ENCODE data around the gene SLC43A2.

Gene SLC43A2

DNA sequence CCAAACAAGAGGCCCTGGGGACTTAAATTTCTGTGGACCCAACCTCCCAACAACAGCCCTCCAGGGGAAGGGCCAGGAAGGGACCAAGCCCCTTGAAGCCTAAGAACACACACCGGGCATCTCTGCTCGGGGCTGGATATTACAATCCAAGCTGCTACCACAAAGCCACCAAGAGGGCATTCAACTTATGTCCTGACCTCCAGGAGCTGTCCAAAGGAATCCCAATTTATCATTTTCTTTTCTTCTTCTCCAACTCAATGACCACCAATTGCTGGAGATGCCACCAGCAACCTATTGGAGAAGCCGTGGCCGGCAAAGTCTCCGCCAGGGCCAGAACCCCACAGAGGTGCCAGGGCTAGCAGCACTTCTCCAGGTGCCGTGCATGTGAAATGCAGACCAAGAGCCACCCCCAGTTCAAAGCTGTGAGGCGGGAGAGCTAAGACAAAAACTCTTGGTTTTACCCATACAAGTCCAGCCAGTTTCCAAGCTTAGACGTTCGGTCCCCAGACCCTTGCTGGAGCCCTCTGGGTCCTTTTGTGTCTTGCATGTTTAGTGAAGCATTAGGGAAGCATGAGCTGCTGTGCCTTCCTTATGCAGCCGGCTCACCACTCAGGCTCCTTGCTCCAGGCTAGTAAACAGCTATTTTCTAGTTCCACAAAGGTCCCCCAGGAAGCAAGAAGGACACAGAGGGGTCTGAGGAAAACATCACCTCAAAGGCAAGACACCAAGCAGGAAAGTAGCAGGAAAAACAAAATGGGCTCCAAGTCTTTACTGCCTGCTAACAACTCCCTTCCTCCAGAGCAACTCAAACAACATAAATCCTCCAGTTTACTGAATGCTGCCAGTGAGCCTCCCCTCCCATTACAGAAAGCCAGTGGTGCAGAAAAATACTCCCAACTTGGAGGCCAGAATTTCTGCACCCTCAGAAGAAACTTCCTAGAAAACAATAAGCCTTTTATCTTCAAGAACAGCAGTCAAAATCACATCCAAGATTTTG is 69.3 kb downstream of the SLC43A2 start:
- TF ChIP-seq, protein P1, sequence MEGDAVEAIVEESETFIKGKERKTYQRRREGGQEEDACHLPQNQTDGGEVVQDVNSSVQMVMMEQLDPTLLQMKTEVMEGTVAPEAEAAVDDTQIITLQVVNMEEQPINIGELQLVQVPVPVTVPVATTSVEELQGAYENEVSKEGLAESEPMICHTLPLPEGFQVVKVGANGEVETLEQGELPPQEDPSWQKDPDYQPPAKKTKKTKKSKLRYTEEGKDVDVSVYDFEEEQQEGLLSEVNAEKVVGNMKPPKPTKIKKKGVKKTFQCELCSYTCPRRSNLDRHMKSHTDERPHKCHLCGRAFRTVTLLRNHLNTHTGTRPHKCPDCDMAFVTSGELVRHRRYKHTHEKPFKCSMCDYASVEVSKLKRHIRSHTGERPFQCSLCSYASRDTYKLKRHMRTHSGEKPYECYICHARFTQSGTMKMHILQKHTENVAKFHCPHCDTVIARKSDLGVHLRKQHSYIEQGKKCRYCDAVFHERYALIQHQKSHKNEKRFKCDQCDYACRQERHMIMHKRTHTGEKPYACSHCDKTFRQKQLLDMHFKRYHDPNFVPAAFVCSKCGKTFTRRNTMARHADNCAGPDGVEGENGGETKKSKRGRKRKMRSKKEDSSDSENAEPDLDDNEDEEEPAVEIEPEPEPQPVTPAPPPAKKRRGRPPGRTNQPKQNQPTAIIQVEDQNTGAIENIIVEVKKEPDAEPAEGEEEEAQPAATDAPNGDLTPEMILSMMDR (IDR thresholded peaks at IDR 0.05) = no peak

DNA sequence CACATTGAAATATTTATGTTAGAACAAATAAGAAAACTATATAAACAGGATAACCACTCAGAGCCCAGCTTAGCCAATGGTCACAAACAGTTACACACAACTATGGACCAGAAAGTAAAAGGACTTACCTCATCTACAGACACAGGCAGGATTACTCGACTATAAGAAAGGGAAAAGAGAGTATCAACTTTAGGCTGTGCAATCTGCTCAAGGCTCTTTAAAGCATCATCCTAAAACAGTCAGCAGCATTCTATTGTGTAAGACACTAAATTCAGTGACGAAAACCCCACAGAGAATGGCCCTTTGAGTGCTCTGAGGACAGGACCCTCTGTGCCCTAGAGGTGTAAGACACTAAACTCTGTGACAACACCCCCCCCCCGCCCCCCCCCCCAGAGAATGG is 70.2 kb downstream of the SLC43A2 start:
- TF ChIP-seq, protein P1 (IDR thresholded peaks at IDR 0.05) = no peak

DNA sequence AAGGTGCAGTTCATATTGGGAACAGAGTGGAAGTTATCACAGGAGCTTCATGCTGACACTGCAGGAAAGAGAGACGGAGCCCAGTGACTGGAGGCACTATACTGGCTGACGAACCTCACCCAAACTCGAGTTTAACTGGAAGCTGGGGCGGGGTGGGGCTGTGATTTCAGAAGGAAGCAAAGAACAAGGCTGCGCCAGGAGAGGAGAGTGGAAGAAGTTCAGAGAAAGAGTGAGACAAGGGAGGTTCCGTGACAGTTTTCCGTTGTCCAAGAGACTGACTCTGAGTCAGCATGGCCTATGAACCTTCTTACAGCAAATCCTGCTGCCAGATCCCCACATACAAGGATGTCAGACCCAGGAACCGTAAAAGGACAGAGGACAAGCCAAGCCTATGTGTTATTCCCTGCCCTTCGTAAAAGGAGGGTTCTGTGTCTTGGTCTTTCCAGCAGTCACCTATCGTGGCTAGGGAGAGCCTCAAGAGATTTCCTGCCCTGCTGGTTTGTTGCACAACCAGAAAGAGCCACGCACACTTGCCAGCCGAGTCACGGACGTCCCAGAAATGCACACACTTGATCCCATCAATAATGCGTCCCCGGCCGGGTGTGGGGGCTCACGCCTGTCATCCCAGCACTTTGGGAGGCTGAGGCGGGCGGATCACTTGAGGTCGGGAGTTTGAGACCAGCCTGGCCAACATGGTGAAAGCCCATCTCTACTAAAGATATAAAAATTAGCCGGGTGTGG is 71.1 kb downstream of the SLC43A2 start:
- TF ChIP-seq, protein P1 (IDR thresholded peaks at IDR 0.05) = no peak

DNA sequence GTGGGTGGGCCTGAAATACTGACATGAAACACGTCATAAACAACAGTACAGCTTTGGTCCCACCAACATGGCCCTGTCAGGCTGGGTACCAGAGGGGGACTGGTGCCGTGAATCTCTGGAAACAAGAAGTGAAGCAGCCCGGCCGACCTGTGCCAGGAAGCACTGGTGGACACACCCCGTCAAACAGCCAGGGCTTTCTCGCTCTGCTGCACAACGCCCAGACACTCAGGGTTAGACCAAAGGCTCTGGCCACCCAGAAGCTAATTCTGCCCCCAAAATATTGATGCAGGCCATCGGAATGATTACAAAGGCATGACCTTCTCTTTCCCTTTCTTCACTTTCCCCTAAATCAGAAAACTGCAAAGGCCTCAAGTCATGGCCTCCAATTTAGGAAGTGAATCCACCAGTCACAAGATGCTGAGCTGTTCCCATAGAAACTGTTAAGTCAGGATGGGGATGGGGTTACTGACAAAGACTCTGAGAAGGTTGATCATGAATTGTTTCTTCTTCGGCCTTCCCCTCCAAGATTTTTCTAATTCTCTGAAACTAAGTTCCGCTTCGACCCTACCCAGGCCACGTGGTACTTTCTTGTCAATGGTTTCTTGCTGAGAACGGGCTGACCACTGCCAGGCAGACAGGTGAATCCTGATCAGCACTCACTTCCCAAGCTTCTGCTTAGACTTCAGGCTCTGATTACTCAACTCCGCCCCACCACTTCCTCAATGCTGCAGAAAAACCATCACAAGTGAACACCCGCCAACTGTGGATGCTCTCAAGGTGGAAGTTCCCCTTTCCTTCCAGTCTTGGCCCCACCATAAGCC is 72.8 kb downstream of the SLC43A2 start:
- TF ChIP-seq, protein P1 (IDR thresholded peaks at IDR 0.05) = no peak

DNA sequence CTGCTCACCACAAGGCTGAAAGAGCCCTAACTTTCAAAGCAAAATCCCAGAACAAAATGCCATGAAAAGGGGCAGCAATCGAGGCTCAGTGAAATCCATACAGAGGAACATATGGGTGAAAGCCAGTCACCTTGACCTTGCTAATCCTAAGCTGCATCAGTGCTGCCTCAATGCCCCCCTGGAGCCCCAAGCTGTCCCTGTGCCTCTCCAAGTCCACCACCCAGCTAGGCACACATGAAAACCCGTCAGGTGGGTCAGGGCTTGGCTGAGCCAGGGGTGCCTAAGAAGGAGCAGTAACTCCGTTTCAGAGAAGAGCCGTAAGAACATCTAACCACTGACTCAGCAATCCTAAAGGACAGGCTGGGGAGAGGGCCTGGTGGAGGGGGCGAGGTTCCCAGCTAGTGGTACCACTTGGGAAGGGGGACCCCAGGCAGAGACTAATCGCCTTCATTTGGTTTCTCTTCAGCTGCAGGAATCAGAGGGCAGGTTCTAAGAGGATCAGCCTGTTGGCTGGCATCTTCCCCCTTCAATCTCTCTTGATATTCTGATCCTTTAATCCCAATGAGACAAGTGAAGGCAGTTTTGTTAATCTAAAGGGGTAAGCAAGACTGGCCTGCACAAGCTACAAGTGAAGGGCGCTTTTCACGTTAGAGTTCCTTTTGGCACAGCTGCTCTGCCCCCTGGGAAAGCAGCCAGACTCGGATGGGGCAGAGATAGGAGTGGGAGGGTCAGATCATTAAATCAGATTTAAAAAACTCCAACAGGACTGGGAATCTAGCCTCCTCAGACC is 73.7 kb downstream of the SLC43A2 start:
- TF ChIP-seq, protein P1 (IDR thresholded peaks at IDR 0.05) = no peak

DNA sequence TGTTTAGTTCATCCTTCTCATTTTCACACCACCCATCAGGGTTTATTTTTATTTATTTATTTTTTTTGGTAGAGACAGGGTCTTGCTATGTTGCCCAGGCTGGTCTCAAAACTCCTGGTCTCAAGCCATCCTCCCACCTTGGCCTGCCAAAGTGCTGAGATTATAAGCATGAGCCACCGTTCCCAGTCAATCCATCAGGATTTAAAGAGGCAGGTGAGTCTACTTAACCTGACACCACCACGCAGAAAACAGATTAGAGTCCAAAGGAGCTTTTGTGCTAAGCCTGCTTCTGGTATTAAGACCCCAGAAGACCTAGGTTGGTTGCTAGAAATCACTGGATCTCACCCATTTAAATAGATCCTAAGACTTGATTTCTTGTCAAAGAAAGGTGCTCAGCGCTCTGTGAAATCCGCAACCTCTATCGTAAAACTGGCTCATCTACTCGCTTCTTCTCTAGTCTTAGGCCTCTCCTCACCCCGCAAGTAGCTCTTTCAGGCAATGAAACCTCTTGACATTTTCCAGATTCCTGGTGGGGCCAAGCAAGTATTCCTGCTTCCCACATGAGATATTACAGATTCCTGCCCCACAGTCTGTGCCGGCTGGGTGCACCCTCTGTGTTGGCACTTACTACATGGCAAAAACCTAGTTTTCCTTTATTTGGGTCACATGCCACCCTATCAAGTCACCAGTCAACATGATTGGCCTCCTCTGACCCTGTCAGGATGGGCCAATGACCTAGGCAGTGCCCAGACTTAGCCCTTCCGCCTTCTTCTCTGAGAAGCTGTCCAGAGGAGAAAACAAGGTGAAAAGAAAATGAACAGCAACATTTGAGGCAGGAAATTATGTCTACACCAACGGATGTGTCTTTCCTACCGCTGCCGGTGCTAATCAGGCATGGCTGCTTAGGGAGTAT is 75.0 kb downstream of the SLC43A2 start:
- TF ChIP-seq, protein P1 (IDR thresholded peaks at IDR 0.05) = no peak
